Left lung (tissue), 10 donors: Measurements from ENCODE around the gene UBA52. TPM values are rescaled to one million over a fixed set of nuclear protein-coding genes. Genes with fewer than 3 reads are reported as not detected.

Experiments
- ATAC-seq: fragments of 200-7000 bp; cut with Tn5 transposase; one replicate; pipeline ENCODE4 v1.9.1; 2020; ENCODE audit warnings: moderate library complexity
- DNase-seq, 4 donors: peaks; one replicate each; pipeline ENCODE4 v3.0.0-alpha.2; 2013 to 2020
- H3K27ac ChIP-seq, 2 donors: fragments of 200-600 bp; sonication (generic) in 1 of 2; one replicate each; pipeline versions ENCODE4 v1.5.0 to v1.8.0; 2020 to 2021
- H3K27me3 ChIP-seq, 2 donors: fragments of 200-600 bp; sonication (generic) in 1 of 2; one replicate each; pipeline versions ENCODE4 v1.5.0 to v1.8.0; 2020 to 2021
- H3K36me3 ChIP-seq, 2 donors: fragments of 200-600 bp; sonication (generic) in 1 of 2; one replicate each; pipeline versions ENCODE4 v1.5.0 to v1.8.0; 2020 to 2021
- H3K4me1 ChIP-seq, 2 donors: fragments of 200-600 bp; one replicate each; pipeline ENCODE4 v1.8.0; 2021
- H3K4me3 ChIP-seq, 2 donors: fragments of 200-600 bp; sonication (generic) in 1 of 2; one replicate each; pipeline versions ENCODE4 v1.5.0 to v1.8.0; 2020 to 2021; ENCODE audit warnings: mild to moderate bottlenecking in 1 of 2
- H3K9me3 ChIP-seq, 2 donors: fragments of 200-600 bp; sonication (generic) in 1 of 2; one replicate each; pipeline versions ENCODE4 v1.5.0 to v1.8.0; 2020 to 2021
- CTCF ChIP-seq, 2 donors: fragments of 200-600 bp; sonication (generic) in 1 of 2; IDR thresholded peaks; one replicate each; pipeline versions ENCODE4 v1.5.0 to v1.8.0; 2021; ENCODE audit warnings: antibody characterized with exemption in 2 of 2
- intact Hi-C, 2 donors: fragments of 100-400 bp; cut with DNase I; formaldehyde crosslinking; loops; one replicate each; pipeline versions ENCODE4 v1.11.2 to v1.14.2; 2022
- polyA plus RNA-seq, 6 donors: library from polyadenylated mRNA; unstranded; fragments of 120-200 nt; gene quantifications; one replicate each; pipeline ENCODE4 v1.2.1, GENCODE V29; 2013; ENCODE audit not compliant: insufficient read length in 6 of 6
- total RNA-seq, 2 donors: library from RNA; stranded (reverse); fragmentation: NEBNext Ultra II Directional; extraction: Animal tissue kit (Norgen Biotek cat#: 25700); gene quantifications; one replicate each; pipeline ENCODE4 v1.2.1, GENCODE V29; 2021
- donor health status: DM: no; HTN: yes; CAD: no.
- donor health status: DM: no; HTN: no; CAD: no.

Gene UBA52
- total and polyA plus RNA-seq, 8 donors: 875 to 1,008 (median 931) TPM

DNA sequence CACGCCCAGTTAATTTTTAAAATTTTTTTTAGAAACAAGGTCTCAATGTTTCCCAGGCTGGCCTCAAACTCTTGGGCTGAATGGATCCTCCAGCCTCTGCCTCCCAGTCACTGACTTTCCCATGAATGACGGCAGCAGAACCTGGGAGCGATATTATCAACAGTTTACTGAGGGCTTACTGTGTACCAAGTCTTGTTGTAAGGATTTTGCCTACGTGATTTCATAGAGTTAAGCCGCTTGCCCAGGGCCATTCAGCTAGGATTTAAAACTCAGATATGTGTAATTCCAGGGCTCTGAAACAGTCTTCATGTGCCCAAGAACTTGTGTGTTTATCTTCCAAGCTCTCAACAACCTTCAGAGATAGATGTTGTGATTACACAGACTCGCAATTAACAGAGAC, 20.0 kb upstream of the UBA52 start:
- H3K4me3 ChIP-seq: no peak overlapping the region
- no peak overlapping the region for H3K27ac ChIP-seq
- H3K27me3 ChIP-seq: no peaks in the 10 kb centered on the region
- no peak for TF ChIP-seq CTCF (IDR thresholded peaks at IDR 0.05)
- no peaks in the 10 kb centered on the region for H3K36me3 ChIP-seq
- H3K9me3 ChIP-seq: no peaks in the 10 kb centered on the region
- ATAC-seq: no peak
- H3K4me1 ChIP-seq: no peaks in the 10 kb centered on the region
- no peak for DNase-seq
- intact Hi-C loops: no loop called here

- peak; percentile 92 to 98 (median 98) for DNase-seq
- intact Hi-C loops: no loop called here
Observed at GRCh38 chr19:18557411-18558201, 14.1 kb upstream of the UBA52 start, which contains the start of gene KXD1. TSS of gene KXD1 (plus strand) at chr19:18557870. CDS start at chr19:18562057, 4,187 bp downstream.

DNA sequence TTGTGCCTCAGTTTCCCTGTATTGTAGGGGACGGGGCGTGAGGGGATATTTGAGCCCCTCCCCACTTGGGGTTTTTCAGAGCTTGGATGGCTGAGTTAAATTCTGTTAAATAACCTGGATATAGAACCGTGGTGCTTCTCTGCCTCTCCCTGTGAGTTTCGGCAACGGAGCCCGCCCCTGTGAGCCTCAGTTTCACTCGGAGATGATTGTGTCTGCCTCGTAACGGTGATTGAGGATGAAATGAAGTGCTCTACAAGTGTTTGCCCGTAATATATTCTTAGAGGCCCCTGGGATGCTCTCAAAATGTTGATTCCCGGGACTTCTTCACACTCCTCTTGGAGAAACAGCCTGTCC, 13.5 kb upstream of the UBA52 start:
- intact Hi-C loops: no loop called here
- H3K27me3 ChIP-seq: no peaks in the 10 kb centered on the region
- peaks cover 5 to 25% of the 10 kb centered on the region in 2 donors for H3K4me1 ChIP-seq
- ATAC-seq (no peak), DNase-seq (no peak)
- H3K4me3 ChIP-seq: peak overlapping the region; percentile 84 to 97
- H3K27ac ChIP-seq: peak overlapping the region; percentile 82 to 94
- H3K36me3 ChIP-seq: peaks cover 0 to 19% of the 10 kb centered on the region in 2 donors
- no peaks in the 10 kb centered on the region for H3K9me3 ChIP-seq
- TF ChIP-seq CTCF (IDR thresholded peaks at IDR 0.05): no peak

More at GRCh38 chr19:18557411-18558201, 14.1 kb upstream of the UBA52 start, which contains the start of gene KXD1:
- H3K4me1 ChIP-seq: peaks cover 5 to 25% of the 10 kb centered on the region in 2 donors
- no peaks in the 10 kb centered on the region for H3K27me3 ChIP-seq
- peak within 1 kb of the TSS; percentile 84 to 97 for H3K4me3 ChIP-seq
- no peaks in the 10 kb centered on the region for H3K9me3 ChIP-seq
- peak; percentile 99 for ATAC-seq
- TF ChIP-seq CTCF (IDR thresholded peaks at IDR 0.05): no peak
- peak within 1 kb of the TSS; percentile 82 to 94 for H3K27ac ChIP-seq
- H3K36me3 ChIP-seq: peaks cover 0 to 14% of the 10 kb centered on the region in 2 donors

DNA sequence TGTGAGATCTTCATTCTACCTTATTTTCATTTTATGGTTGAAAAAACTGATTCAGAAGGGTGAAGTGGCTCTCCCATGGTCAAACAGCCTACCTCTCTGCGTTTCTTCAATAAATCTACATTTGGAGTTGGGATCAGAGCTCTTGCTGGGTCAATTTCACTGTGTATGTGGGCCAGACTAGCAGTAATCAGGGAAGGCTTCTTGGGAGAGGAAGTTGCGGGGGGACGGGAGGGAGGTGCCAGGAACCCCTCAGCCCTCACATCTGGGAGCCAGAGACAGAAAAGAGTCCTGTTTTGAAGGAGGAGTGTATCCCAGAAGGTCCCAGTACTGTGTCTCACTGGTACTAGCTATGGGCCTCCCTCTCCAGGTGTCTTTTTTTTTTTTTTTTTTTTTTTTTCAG, 13.1 kb upstream of the UBA52 start:
- intact Hi-C loops: no loop called here
- no peaks in the 10 kb centered on the region for H3K27me3 ChIP-seq
- no peaks in the 10 kb centered on the region for H3K9me3 ChIP-seq
- peaks cover 0 to 24% of the 10 kb centered on the region in 2 donors for H3K36me3 ChIP-seq
- DNase-seq (no peak), ATAC-seq (no peak)
- no peak for TF ChIP-seq CTCF (IDR thresholded peaks at IDR 0.05)
- peak overlapping the region; percentile 82 to 94 for H3K27ac ChIP-seq
- peaks cover 5 to 25% of the 10 kb centered on the region in 2 donors for H3K4me1 ChIP-seq
- H3K4me3 ChIP-seq: peak overlapping the region; percentile 84 to 97

DNA sequence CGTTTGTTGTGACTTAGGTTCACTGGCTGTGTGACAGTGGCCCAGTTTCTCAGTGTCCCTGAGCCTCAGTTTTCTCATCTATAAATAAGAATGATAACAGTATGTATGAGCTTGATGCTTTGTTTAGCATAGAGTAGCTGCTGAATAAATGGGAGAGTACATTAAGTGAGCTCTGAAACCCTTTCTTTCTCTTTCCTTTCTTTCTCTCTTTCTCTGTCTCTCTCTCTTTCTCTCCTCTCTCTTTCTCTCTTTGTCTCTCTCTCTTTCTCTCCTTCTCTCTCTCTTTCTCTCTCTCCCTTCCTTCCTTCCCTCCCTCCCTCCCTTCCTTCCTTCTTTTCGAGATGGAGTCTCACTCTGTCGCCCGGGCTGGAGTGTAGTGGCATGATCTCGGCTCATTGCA, 12.0 kb upstream of the UBA52 start:
- H3K27me3 ChIP-seq: no peaks in the 10 kb centered on the region
- no peak for ATAC-seq
- H3K4me1 ChIP-seq: peaks cover 5 to 25% of the 10 kb centered on the region in 2 donors
- H3K4me3 ChIP-seq: no peak overlapping the region
- no peak for DNase-seq
- intact Hi-C loops: loop anchor here in 1 of 2 donors (10.0 kb wide), 1 partner anchor 95 kb away; no protein-coding TSS in a partner anchor
- H3K36me3 ChIP-seq: peaks cover 0 to 35% of the 10 kb centered on the region in 2 donors
- H3K27ac ChIP-seq: no peak overlapping the region
- no peak for TF ChIP-seq CTCF (IDR thresholded peaks at IDR 0.05)
- H3K9me3 ChIP-seq: no peaks in the 10 kb centered on the region
